ENCODE results near the gene LRBA.
"Not testable (repeated sequence)": the region's sequence is repeated elsewhere in the genome, so short reads cannot be mapped to it uniquely, and the experiment has no call there.

LRBA gene

GRCh38 chr4:151014521-151015458 lies at the start of gene LRBA:
Gene LRBA, minus strand, starts transcription at chr4:151015284. Its CDS starts 642 bp downstream, at chr4:151014642.
- peak; percentile 43 for DNase-seq (ENCODE audit: low spot score)

GRCh38 chr4:151063143-151063542 lies 48.1 kb upstream of the LRBA start:
- DNase-seq (ENCODE audit: low spot score) = not testable (repeated sequence)

GRCh38 chr4:151055539-151055938 lies 40.5 kb upstream of the LRBA start:
- no peak for DNase-seq (ENCODE audit: low spot score)

- no peak for DNase-seq (ENCODE audit: low spot score)
These were observed 37.7 kb upstream of the LRBA start for GRCh38 chr4:151052785-151053184.

- no peak for DNase-seq (ENCODE audit: low spot score)
These were observed 34.4 kb upstream of the LRBA start for GRCh38 chr4:151049430-151049884.

GRCh38 chr4:151048913-151049312 lies 33.8 kb upstream of the LRBA start:
- DNase-seq (ENCODE audit: low spot score) = no peak

GRCh38 chr4:151046609-151047008 lies 31.5 kb upstream of the LRBA start:
- no peak for DNase-seq (ENCODE audit: low spot score)

- no peak for DNase-seq (ENCODE audit: low spot score)
These were observed 30.8 kb upstream of the LRBA start for GRCh38 chr4:151045907-151046306.

- no peak for DNase-seq (ENCODE audit: low spot score)
These were observed 28.9 kb upstream of the LRBA start for GRCh38 chr4:151043803-151044515.

GRCh38 chr4:151039733-151040132 lies 24.6 kb upstream of the LRBA start:
- DNase-seq (ENCODE audit: low spot score) = no peak

- DNase-seq (ENCODE audit: low spot score) = no peak
These were observed 23.5 kb upstream of the LRBA start for GRCh38 chr4:151038452-151039157.

GRCh38 chr4:151035911-151036310 lies 20.8 kb upstream of the LRBA start:
- DNase-seq (ENCODE audit: low spot score) = no peak

- no peak for DNase-seq (ENCODE audit: low spot score)
These were observed 20.2 kb upstream of the LRBA start for GRCh38 chr4:151035328-151035727.

GRCh38 chr4:151034829-151035228 lies 19.7 kb upstream of the LRBA start:
- no peak for DNase-seq (ENCODE audit: low spot score)

GRCh38 chr4:151031831-151032605 lies 16.9 kb upstream of the LRBA start:
- DNase-seq (ENCODE audit: low spot score) = peak; percentile 49

GRCh38 chr4:151029537-151029936 lies 14.5 kb upstream of the LRBA start:
- DNase-seq (ENCODE audit: low spot score) = no peak

GRCh38 chr4:151029006-151029405 lies 13.9 kb upstream of the LRBA start:
- not testable (repeated sequence) for DNase-seq (ENCODE audit: low spot score)

- DNase-seq (ENCODE audit: low spot score) = no peak
These were observed 10.7 kb upstream of the LRBA start for GRCh38 chr4:151025759-151026158.

GRCh38 chr4:151022586-151022985 lies 7.5 kb upstream of the LRBA start:
- no peak for DNase-seq (ENCODE audit: low spot score)

GRCh38 chr4:151021637-151022334 lies 6.7 kb upstream of the LRBA start:
- no peak for DNase-seq (ENCODE audit: low spot score)

All from AG08395 (cell line).